HFF-Myc (cell line): Measurements from ENCODE around the gene KCNMA1.

Source experiments
- DNase-seq: peaks from one replicate; pipeline ENCODE4 v3.0.0-alpha.2; 2011; ENCODE audit warnings: low read depth; ENCODE audit errors: extremely low read depth
- H3K4me3 ChIP-seq: replicated peaks from 2 replicates; pipeline ENCODE4 v1.5.1; 2011; ENCODE audit warnings: low read depth, mild to moderate bottlenecking, control low read depth, low read length
- TF ChIP-seq, protein P1 (sequence below): IDR thresholded peaks from 2 replicates; pipeline ENCODE4 v1.5.1; 2012; ENCODE audit warnings: mild to moderate bottlenecking, low read depth, low read length, control low read depth; ENCODE audit errors: missing control alignments

Gene KCNMA1

DNA sequence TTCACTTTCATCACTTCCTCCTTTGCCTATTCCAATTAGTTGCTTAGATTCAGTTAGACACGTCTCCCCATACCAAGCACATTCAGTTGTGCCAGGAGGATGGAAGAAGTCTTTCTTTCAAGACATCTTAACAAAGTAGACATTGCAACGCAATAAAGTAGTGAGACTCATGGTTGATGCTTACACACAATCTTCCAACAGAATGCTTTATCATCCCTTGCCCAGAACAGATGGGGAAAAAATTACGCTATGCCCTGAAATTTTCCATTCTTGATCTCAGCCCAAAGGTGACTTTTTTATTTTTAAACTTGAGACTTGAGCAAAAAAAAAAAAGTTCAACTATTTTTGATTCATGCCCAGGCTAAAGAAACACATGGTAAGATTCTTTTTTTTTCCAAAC, 74.9 kb downstream of the KCNMA1 start:
- TF ChIP-seq, protein P1, sequence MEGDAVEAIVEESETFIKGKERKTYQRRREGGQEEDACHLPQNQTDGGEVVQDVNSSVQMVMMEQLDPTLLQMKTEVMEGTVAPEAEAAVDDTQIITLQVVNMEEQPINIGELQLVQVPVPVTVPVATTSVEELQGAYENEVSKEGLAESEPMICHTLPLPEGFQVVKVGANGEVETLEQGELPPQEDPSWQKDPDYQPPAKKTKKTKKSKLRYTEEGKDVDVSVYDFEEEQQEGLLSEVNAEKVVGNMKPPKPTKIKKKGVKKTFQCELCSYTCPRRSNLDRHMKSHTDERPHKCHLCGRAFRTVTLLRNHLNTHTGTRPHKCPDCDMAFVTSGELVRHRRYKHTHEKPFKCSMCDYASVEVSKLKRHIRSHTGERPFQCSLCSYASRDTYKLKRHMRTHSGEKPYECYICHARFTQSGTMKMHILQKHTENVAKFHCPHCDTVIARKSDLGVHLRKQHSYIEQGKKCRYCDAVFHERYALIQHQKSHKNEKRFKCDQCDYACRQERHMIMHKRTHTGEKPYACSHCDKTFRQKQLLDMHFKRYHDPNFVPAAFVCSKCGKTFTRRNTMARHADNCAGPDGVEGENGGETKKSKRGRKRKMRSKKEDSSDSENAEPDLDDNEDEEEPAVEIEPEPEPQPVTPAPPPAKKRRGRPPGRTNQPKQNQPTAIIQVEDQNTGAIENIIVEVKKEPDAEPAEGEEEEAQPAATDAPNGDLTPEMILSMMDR, result no peak
- no peak overlapping the region for H3K4me3 ChIP-seq
- DNase-seq, result no peak

DNA sequence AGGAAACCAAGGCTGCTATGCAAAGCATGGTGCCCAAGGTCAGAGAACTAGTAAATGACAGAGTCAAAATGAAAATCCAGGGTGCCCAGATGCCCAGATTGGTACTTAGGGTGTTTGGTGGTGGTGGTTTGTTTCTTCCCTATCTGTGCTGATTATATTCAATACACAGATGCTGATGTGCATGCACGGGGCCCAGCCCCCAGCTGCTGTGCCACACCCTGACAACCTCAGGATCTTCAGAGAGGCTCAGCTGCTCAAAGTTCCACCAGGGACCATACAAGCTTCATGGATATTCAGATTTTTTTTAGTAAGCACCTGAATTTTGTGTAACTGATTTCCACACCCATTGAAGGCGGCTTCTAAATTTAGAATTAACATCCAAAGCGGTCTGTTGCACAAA, 75.6 kb downstream of the KCNMA1 start:
- H3K4me3 ChIP-seq, result no peak overlapping the region
- TF ChIP-seq, protein P1, result no peak
- DNase-seq, result no peak

DNA sequence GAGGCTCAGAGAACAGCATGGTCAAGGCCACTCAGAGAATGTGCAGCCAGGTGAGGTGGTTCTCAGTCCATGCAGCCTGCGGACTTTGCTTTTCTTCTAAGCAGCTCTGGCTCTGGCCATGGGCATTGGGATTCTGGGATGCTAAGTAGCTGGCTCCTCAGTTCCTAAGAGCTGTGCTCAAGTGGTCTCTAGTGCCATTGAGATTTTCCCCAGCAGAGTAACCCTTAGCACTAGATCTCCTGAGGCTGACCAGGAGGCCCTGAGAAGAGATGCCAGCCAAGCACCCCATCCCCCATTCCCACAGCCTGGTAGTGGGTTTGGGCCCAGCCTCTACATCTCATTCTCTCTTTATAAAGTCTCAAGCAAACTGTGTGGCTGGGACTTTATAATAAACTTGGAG, 77.1 kb downstream of the KCNMA1 start:
- no peak overlapping the region for H3K4me3 ChIP-seq
- DNase-seq, result no peak
- TF ChIP-seq, protein P1, result no peak

DNA sequence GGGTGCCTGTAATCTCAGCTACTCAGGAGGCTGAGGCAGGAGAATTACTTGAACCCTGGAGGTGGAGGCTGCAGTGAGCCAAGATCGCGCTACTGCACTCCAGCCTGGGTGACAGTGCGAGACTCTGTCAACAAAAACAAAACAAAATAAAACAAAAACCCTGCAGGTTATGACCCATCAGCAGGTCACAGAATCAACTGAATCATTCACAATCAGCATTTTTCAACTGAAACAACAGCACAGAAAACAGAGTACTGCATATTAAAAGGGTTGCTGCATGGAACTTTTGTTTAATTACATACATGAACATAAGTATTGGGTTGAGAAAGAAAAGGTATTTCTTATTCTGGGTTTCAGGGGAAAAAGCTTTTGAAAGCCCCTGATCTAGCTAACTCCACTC, 77.6 kb downstream of the KCNMA1 start:
- no peak overlapping the region for H3K4me3 ChIP-seq
- no peak for DNase-seq
- TF ChIP-seq, protein P1, result no peak

DNA sequence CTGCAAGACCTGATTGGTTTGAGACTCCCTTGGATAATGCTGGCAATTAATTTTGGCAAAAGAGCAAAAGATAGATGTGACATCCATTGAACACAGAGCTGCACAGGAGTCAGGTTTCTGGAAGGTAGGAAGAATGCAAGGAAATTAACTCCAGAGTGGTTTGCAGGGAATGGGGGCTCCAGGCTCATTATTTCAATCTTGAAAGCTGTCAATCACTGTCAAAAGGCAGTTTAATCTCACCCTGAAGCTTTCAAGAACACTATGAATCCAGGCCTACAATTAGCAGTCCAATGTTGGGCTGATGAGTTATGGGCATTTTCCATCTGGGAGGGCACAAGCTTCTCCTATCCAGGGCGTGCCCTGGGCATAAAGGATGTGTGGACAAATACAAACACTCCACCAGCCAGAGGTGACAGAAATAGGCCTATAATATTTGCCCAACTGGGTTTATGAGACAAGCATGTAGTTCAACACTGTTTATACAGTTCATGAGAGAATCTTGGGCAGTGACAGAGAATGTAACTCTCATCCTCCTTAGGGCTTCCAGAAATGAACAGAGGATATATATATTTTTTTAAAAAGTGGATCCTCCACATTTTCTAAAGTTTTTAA, 80.5 kb downstream of the KCNMA1 start:
- TF ChIP-seq, protein P1, result no peak
- H3K4me3 ChIP-seq, result no peak overlapping the region
- no peak for DNase-seq

DNA sequence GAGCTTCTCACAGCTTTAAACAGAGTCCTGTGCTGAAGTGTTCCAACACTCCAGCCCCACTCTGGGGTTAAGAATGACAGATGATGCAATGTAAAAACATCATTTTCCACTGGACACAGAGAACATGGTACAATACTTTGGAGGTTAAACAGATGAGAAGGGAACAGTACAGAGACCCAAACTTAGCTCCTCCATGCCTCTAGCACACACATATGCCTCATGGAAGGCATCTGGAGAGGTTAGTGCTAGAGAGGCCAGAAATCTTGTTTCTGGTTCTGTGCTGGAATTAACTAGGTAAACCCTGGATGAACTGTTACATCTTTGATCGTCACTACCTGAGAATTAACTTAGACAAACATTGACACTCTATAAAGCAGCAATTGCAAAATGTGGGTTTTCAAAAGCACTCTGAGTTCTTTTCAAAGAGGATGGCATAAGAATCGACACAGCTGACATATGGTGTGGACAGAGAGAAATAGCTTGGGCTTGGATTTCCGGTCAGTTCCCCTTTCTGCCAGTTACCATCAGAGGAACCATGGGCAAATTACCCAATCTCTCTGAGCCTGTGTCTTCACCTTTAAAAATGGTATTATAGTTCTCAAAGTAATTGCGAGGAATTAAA, 81.9 kb downstream of the KCNMA1 start:
- TF ChIP-seq, protein P1, result no peak
- DNase-seq, result no peak
- no peak overlapping the region for H3K4me3 ChIP-seq
